Adrenal gland (tissue), 12 donors: Measurements from ENCODE around the gene JAML. TPM values are rescaled to one million over a fixed set of nuclear protein-coding genes. Genes with fewer than 3 reads are reported as not detected.

ENCODE experiments used
- DNase-seq, 7 donors: peaks; one replicate each; pipeline ENCODE4 v3.0.0-alpha.2; 2019 to 2020
- H3K27ac ChIP-seq, 5 donors: fragments of 200-600 bp; sonication (generic) in 4 of 5; 1 replicate in 3 of 5; 2 replicates in 2 of 5; pipeline versions ENCODE4 v1.5.1 to v1.8.0; 2016 to 2020; ENCODE audit warnings: mild to moderate bottlenecking in 1 of 5
- H3K27me3 ChIP-seq: fragments of 200-600 bp; 2 replicates; pipeline ENCODE4 v1.8.0; 2021
- H3K36me3 ChIP-seq, 2 donors: fragments of 200-600 bp; replicated peaks in 1 of 2; 1 replicate in 1 of 2; 2 replicates in 1 of 2; pipeline versions ENCODE4 v1.5.1 to v1.8.0; 2018 to 2022
- H3K4me1 ChIP-seq, 2 donors: fragments of 200-600 bp; replicated peaks in 1 of 2; 1 replicate in 1 of 2; 2 replicates in 1 of 2; pipeline versions ENCODE4 v1.5.1 to v1.8.0; 2018 to 2021
- H3K4me3 ChIP-seq, 4 donors: fragments of 200-600 bp; sonication (generic) in 3 of 4; one replicate each; pipeline ENCODE4 v1.5.1; 2016 to 2018
- H3K9me3 ChIP-seq, 3 donors: fragments of 200-600 bp; sonication (generic) in 1 of 3; replicated peaks in 1 of 3; 1 replicate in 2 of 3; 2 replicates in 1 of 3; pipeline versions ENCODE4 v1.5.1 to v1.8.0; 2016 to 2021
- POLR2A ChIP-seq, 2 donors: fragments of 450-650 bp; IDR thresholded peaks; one replicate each; pipeline ENCODE4 v1.6.1; 2017; ENCODE audit warnings: antibody characterized with exemption in 2 of 2, mild to moderate bottlenecking in 2 of 2, moderate library complexity in 1 of 2
- WGBS, 4 donors: extraction: QIAGEN DNeasy Blood & Tissue Kit in 2 of 4; methylation state at CpG; one replicate each; pipeline versions ENCODE4 v1.1.5 to v1.1.7; 2013 to 2017; 5-methylcytosine and 5-hydroxymethylcytosine counted together
- intact Hi-C, 2 donors: fragments of 100-400 bp; cut with DNase I; formaldehyde crosslinking; loops; one replicate each; pipeline versions ENCODE4 v1.14.1 to v1.15.0; 2022 to 2023
- polyA plus RNA-seq, 3 donors: library from polyadenylated mRNA; stranded (reverse); fragments of 200-250 nt in 2 of 3; fragments of 350-450 nt in 1 of 3; fragmentation: Illumina TruSeq in 1 of 3; extraction: RNeasy Lipid Tissue Mini Kit (QIAGEN cat#74804) in 1 of 3; gene quantifications; one replicate each; pipeline ENCODE4 v1.2.3, GENCODE V29; 2013 to 2014
- total RNA-seq, 9 donors: library from RNA; depleted of rRNA in 4 of 9; stranded (reverse); fragments of >200 nt in 4 of 9; fragments of 120-200 nt in 1 of 9; fragmentation: NEBNext Ultra II Directional in 1 of 9; extraction: Animal tissue kit (Norgen Biotek cat#: 25700) in 1 of 9; gene quantifications; one replicate each; pipeline versions ENCODE4 v1.1.0 to v1.2.4, GENCODE V29; 2013 to 2023
- TF ChIP-seq, protein P1 (sequence below), 6 experiments: fragments of 450-650 bp in 4 of 6; fragments of 200-600 bp in 2 of 6; sonication (generic) in 1 of 6; IDR thresholded peaks; 1 replicate in 5 of 6; 2 replicates in 1 of 6; pipeline versions ENCODE4 v1.5.1 to v1.8.0; 2016 to 2021; ENCODE audit warnings: antibody characterized with exemption in 6 of 6, mild to moderate bottlenecking in 2 of 6, moderate library complexity in 1 of 6
- donor health status: healthy with polysubstance abuse.
- donor health status: Bipolar disorder and iron deficiency.
- donor health status: DM: yes; HTN: yes; CAD: no.
- donor health status: DM: no; HTN: no; CAD: no.
- donor health status: DM: no; HTN: no; CAD: no.
- donor health status: DM: yes; HTN: yes; CAD: no.

JAML gene
- total and polyA plus RNA-seq, 12 donors: 1.8 to 13.9 (median 4.5) TPM

GRCh38 chr11:118169300-118170140 lies 55.3 kb downstream of the JAML start:
- H3K27ac ChIP-seq: no peak overlapping the region
- intact Hi-C loops: loop anchor here (2.0 kb wide), 2 partner anchors 23 to 25 kb away; no protein-coding TSS in a partner anchor
- H3K9me3 ChIP-seq: no peaks in the 10 kb centered on the region
- 67 to 79% (median 74%) methylated on average over 7 of the region's 7 CpGs for WGBS, 4 donors
- no peak overlapping the region for H3K4me3 ChIP-seq
- no peaks in the 10 kb centered on the region for H3K36me3 ChIP-seq
- H3K4me1 ChIP-seq: peaks cover 0 to 9% of the 10 kb centered on the region in 2 donors
- DNase-seq: no peak
- peaks cover 6% of the 10 kb centered on the region for H3K27me3 ChIP-seq
- TF ChIP-seq, protein P1, sequence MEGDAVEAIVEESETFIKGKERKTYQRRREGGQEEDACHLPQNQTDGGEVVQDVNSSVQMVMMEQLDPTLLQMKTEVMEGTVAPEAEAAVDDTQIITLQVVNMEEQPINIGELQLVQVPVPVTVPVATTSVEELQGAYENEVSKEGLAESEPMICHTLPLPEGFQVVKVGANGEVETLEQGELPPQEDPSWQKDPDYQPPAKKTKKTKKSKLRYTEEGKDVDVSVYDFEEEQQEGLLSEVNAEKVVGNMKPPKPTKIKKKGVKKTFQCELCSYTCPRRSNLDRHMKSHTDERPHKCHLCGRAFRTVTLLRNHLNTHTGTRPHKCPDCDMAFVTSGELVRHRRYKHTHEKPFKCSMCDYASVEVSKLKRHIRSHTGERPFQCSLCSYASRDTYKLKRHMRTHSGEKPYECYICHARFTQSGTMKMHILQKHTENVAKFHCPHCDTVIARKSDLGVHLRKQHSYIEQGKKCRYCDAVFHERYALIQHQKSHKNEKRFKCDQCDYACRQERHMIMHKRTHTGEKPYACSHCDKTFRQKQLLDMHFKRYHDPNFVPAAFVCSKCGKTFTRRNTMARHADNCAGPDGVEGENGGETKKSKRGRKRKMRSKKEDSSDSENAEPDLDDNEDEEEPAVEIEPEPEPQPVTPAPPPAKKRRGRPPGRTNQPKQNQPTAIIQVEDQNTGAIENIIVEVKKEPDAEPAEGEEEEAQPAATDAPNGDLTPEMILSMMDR (IDR thresholded peaks at IDR 0.05): no peak
- TF ChIP-seq POLR2A (IDR thresholded peaks at IDR 0.05): no peak

- no peak for TF ChIP-seq POLR2A (IDR thresholded peaks at IDR 0.05)
- TF ChIP-seq, protein P1 (IDR thresholded peaks at IDR 0.05): no peak
- peaks cover 0 to 9% of the 10 kb centered on the region in 2 donors for H3K4me1 ChIP-seq
- no peak overlapping the region for H3K4me3 ChIP-seq
- H3K9me3 ChIP-seq: no peaks in the 10 kb centered on the region
- H3K27me3 ChIP-seq: peaks cover 5% of the 10 kb centered on the region
- WGBS, 4 donors: 59 to 85% (median 77%) methylated on average over 2 to 3 of the region's 3 CpGs
- H3K27ac ChIP-seq: no peak overlapping the region
- DNase-seq: no peak
- H3K36me3 ChIP-seq: no peaks in the 10 kb centered on the region
- intact Hi-C loops: loop anchor here (2.0 kb wide), 2 partner anchors 22 to 24 kb away; no protein-coding TSS in a partner anchor
These were observed 56.1 kb downstream of the JAML start for GRCh38 chr11:118168751-118169150.

DNA sequence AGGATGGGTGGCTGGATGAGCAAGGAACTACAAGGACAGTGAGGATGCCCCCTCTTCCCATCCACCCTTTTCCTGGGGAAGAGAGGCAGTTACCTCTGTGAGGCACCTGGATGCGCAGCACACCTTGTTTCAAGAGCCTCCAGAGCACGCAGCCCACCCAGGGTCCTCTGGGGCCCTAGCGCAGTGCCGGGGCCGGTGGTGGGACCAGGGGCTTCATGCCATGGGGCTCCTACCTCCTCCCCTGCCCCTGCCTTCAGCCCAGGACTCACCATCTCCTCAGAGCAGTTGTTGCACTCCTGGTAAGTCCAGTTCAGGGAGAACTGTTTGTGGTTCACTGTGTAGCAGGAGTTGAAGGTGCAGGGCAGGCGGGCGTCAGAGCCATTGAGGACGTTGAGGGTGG lies 56.5 kb downstream of the JAML start:
- no peaks in the 10 kb centered on the region for H3K9me3 ChIP-seq
- peaks cover 0 to 9% of the 10 kb centered on the region in 2 donors for H3K4me1 ChIP-seq
- DNase-seq: no peak
- no peak overlapping the region for H3K27ac ChIP-seq
- no peak overlapping the region for H3K4me3 ChIP-seq
- peaks cover 3% of the 10 kb centered on the region for H3K27me3 ChIP-seq
- no peaks in the 10 kb centered on the region for H3K36me3 ChIP-seq
- WGBS, 4 donors: 79 to 80% (median 80%) methylated on average over 5 to 8 of the region's 8 CpGs
- intact Hi-C loops: loop anchor here (2.0 kb wide), 2 partner anchors 22 to 24 kb away; no protein-coding TSS in a partner anchor
- TF ChIP-seq POLR2A (IDR thresholded peaks at IDR 0.05): no peak
- TF ChIP-seq, protein P1 (IDR thresholded peaks at IDR 0.05): no peak

DNA sequence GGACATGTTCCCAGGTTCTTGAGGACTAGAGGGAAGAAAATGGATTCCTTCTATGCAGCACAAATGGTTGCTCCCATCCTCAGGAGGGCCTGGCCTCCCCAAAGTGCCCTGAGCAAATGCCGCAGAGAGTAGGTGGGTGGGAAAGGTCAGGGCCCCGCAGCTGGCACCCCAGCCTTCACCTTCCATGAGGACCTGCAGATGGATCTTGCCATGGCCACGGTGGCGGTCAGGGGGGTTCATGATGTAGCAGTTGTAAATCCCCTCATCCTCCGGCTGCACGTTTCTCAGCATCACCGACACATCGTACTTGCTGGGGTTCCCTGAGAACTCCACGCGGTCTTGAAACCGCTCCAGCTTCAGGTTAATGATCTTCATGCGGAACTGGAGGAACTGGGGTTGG lies 56.9 kb downstream of the JAML start:
- Histone ChIP-seq H3K36me3 (no peaks in the 10 kb centered on the region), H3K4me3 (no peak overlapping the region), H3K9me3 (no peaks in the 10 kb centered on the region), H3K27me3 (peaks cover 3% of the 10 kb centered on the region), H3K4me1 (peaks cover 0 to 9% of the 10 kb centered on the region in 2 donors), H3K27ac (no peak overlapping the region)
- intact Hi-C loops: loop anchor here (2.0 kb wide), 2 partner anchors 21 to 23 kb away; no protein-coding TSS in a partner anchor
- TF ChIP-seq, protein P1 (IDR thresholded peaks at IDR 0.05): no peak
- TF ChIP-seq POLR2A (IDR thresholded peaks at IDR 0.05): no peak
- 77 to 87% (median 83%) methylated on average over 9 to 12 of the region's 12 CpGs for WGBS, 4 donors
- no peak for DNase-seq
